Right hindlimb (tissue), 1 donor: ENCODE measurements around the gene CNTNAP5.

Experiments
- DNase-seq: peaks from one replicate; pipeline ENCODE4 v3.0.0-alpha.2; 2018

Gene CNTNAP5

DNA sequence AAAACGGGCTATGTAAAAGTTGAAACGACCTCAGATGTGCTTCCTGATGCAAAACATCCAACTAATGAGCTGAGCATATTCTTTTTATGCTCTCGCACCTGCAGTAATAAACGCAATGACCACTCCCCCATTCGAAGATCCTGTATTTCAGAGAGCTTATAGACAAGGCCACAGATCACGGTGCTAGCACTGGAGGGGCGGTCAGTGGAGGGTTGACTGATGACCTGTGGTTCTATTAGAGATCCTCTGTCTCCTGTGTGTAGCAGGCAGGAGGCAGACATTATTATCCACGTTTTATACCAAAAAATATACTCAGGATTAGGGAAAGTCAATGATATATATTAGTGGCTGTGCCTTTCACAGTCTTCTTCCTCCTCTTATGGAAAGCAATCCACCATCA, 457.0 kb downstream of the CNTNAP5 start:
- no peak for DNase-seq

DNA sequence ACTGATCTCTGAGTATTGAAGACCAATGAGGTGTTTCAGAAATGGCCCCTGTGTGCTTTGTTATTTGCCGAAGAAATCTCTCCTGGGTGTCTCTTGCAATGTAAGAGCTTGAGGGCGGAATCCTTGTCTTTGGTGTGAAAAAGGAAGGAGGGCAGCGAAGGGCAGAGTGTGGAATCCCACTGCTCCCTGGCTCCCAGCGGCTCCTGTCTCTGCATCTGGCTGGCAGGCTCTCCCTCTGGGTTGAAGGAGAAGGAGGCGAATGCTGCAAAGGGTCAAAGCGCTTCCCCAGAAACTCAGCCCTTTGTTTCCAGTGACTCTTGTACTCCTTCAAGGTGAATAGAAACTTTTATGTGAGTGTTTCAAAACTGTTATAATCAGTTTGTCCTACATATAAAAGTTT, 457.5 kb downstream of the CNTNAP5 start:
- no peak for DNase-seq

DNA sequence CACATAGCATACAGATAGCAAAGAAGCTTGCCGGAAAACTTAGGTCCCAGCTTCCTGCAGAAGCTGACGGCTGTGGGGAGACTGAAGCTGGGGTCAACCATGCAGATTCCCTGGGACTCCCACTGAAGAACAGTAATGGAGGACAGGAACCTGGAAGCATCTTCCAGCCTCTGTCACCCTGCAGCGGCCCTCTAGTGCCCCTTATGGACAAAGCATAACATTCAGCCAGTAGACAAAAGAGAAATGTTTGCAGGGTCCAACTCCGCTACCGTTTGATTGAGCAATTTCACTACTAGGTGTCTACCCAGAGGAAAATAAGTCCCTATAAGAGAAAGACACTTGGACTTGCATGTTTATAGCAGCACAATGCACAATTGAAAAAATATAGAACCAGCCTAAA, 460.6 kb downstream of the CNTNAP5 start:
- no peak for DNase-seq

GRCh38 chr2:124489686-124490085, 464.6 kb downstream of the CNTNAP5 start:
- DNase-seq, result no peak

DNA sequence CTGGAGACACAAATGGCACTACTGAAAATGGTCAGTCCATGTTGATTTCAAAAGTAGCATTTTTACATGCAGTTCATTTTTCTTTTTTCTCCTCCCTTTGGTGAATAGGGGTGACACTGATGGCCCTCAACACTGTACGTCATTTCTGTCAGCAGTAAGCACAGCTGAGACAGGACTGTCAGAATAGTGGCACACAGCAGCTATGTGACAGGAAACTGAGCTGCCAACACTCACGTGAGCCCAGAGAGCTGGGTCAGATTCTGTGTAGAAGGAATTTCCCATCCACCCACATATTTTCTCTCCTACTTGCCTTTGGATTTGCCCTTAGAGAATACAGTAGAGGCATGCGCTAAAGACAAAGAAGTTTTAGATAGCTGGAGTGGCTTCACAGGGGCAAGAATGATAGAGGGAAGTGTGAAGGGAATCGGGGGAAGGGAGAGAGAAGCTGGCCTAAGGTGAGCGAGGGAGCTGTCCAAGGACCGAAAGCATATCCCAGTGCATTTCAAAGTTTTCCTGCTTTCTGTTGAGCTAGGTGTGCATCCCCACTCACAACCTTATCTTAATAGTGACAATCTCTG, 476.6 kb downstream of the CNTNAP5 start:
- DNase-seq, result no peak

- DNase-seq, result no peak
These were observed 489.1 kb downstream of the CNTNAP5 start for GRCh38 chr2:124514236-124514635.

DNA sequence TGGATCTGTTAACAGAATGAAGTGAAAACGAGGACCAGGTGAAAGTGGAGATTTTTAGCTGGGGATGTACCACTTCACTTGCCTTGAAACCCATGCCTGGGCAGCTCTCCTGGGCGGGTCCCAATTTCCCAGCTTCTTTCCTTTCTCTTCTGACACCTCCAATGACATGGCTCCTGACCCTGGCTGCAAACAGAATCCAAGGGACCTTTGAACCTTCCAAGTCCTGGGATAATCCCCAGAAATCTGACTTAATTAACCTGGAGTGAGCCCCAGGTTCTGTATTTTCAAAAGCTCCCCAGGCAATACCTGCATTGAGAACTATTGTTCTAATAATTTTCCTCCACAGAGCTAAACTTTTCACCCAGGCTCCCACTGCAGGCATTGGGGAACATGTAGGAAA, 495.9 kb downstream of the CNTNAP5 start:
- no peak for DNase-seq

GRCh38 chr2:124523096-124523495, 498.0 kb downstream of the CNTNAP5 start:
- no peak for DNase-seq

DNA sequence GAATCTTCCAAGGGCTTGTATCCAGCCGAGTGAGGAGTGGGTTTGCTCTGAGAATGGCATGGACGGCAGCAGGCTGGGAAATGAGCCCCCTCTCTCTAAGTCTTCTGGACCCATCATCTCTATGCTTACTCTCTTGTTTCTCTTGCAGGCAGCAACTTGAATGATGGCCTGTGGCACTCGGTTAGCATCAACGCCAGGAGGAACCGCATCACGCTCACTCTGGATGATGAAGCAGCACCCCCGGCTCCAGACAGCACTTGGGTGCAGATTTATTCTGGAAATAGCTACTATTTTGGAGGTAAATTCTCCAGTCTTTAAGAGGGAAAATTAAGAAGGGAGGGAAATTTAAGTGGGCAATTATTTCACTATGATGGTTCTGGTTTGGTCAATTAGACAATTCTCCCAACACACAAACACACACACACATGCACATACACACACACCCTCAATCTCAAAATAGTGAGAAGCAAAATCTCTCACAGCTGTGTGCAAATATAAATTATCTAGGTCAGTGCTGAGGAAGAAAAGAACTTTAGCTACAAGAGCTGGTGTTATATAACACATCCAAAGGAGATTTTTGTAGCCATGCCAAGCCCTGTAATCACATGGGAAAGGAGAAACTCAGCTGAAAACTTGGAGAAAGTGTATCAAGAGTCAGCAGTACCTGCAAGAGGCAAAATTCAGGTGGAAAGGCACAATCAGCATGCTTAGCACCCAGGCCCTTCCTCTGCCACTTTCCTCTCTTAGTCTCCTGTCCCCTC, 499.2 kb downstream of the CNTNAP5 start:
- DNase-seq, result no peak

GRCh38 chr2:124526221-124526620, 501.1 kb downstream of the CNTNAP5 start:
- DNase-seq, result no peak

DNA sequence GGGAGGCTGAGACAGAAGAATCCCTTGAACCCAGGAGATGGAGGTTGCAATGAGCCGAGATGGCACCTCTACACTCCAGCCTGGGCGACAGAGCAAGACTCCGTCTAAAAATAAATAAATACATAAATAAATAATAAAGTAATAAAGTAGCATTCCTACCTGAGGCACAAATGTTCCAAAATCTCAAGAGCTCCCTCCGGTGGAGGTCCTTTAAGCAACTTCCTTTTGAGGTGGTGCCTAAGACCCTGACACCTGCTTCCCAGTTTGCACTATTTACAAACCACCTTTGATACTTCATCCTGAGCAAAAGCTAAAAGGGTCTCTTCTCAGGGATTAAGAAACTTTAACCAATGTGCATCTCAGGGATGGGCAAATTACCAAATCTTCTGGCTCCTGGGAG, 505.1 kb downstream of the CNTNAP5 start:
- DNase-seq, result no peak

- no peak for DNase-seq
These were observed 508.3 kb downstream of the CNTNAP5 start for GRCh38 chr2:124533226-124533954.

GRCh38 chr2:124534028-124534427, 508.9 kb downstream of the CNTNAP5 start:
- DNase-seq, result peak; percentile 30

GRCh38 chr2:124535816-124536215, 510.7 kb downstream of the CNTNAP5 start:
- no peak for DNase-seq

DNA sequence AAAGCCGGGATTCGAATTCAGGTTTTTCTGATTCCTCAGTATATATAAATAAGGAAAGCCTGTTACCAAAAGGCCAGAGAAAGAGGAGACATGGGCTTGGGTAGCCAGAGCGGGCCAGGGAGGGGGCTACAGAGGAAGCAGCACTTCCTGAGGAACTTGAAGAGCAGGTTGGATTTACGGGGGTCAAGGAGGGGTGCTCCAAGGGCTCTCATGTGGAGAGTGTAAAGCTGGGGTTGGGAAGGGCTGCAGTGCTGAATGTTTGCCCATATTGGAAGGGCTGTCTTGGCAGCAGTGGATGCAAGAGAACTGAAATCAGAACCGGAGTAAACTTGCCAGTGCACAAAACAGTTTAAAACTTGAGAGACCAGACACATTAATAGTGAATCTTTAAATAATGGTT, 511.5 kb downstream of the CNTNAP5 start:
- no peak for DNase-seq

- DNase-seq, result no peak
These were observed 513.5 kb downstream of the CNTNAP5 start for GRCh38 chr2:124538549-124538948.

DNA sequence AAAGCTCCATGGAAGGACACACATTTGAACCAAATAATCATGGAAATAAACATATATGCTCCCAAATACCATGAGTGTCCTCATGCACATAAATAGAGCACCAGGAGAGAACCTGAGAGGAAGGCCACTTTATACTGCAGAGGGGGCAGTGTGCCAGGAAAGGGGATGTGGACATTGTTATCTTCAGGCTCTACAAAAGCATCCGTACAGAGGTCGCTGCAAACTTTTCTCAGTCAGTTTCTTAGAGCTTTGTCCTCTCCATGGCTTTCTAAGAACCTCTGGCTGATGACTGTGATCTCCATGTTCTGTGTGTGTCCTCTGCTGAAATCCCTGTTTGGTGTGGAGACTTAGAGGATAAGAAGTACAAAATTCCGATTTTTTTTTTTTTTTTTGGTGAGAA, 515.7 kb downstream of the CNTNAP5 start:
- DNase-seq, result no peak

DNA sequence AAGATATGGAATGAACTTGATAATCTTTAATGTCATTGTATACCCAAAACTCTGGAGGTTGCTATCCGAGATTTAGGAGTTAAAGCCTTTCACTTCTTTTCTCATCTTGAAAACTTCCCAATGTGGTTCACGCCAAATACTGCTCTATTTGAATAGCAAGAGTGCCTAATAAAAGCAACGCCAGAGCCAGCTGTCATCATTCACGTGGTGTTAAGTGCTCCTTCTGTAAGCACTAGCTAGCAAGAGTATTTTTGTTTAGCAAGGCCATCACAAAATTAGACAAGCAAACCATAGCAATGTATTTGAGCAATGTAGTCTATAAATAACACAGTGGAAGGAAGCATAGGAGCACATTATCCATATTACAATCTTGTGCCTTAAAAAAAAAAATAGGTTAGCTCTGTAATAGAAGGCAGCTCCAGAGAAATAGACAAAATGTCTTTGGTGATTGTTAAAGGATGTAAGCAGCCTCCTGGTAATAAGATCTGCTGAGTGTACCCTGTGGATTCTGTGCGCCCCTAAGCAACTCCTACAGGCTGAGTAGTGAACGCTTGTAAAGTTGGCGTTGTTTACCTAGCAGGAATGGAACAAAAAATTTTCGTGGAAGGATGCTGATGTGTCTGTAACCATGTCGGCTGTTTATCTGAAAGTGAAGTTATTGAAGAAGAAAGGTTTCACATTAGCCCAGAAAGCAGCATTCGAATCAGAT, 518.0 kb downstream of the CNTNAP5 start:
- DNase-seq, result no peak

GRCh38 chr2:124547700-124548099, 522.6 kb downstream of the CNTNAP5 start:
- DNase-seq, result no peak

- DNase-seq, result no peak
These were observed 533.3 kb downstream of the CNTNAP5 start for GRCh38 chr2:124558277-124558905.

GRCh38 chr2:124559236-124559635, 534.1 kb downstream of the CNTNAP5 start:
- DNase-seq, result no peak

GRCh38 chr2:124560592-124561112, 535.6 kb downstream of the CNTNAP5 start:
- no peak for DNase-seq

DNA sequence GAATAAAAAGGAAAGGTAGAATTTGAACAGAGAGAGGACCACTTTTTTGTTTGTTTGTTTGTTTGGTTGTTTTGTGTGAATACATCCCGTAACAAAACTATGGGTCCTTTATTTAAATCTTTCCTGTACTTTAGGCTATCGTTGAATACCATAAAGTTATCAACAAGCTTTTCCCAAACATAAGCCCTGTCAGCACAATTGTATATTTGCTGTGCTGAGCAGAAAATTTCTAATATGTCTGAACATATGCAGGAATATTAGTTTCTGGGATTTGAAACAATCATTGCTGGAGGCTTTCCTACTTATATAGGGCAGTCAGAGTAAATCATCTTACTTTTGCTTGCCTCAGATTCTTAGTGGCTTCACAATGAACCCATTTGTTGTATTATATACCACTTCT, 536.4 kb downstream of the CNTNAP5 start:
- DNase-seq, result no peak
